ENCODE measurements around the gene CCDC186.

The CCDC186 gene

DNA sequence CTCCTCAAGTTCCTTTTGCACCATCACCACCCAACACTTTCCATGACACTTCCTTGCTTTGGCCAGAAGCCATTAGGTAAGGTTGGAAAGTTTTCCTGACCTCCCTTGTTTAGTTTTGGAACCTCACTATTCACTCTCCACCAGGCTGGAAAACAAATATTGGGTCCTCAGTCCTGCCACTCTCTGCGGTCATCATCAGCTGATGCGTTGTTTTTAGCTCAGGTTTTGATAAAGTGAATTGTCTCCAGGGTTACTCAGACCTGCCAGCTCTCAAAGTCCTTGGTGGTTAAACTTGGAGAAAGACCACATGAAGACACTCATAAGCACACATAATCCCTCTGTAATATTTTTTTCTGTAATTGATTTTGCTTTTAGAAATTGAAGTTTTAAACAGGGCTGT is 55.5 kb downstream of the CCDC186 start:
- Histone ChIP-seq H3K4me1 (no peaks in the 10 kb centered on the region), H3K27me3 (peaks cover 17% of the 10 kb centered on the region; the same call in 1 of the 2 replicates), H3K9me3 (no peaks in the 10 kb centered on the region), H3K36me3 (no peaks in the 10 kb centered on the region), H3K4me3 (ENCODE audit: low read depth, low read length) (no peak overlapping the region)
- DNase-seq: no peak
- TF ChIP-seq CTCF (IDR thresholded peaks at IDR 0.05; ENCODE audit: low read depth, low read length): no peak

DNA sequence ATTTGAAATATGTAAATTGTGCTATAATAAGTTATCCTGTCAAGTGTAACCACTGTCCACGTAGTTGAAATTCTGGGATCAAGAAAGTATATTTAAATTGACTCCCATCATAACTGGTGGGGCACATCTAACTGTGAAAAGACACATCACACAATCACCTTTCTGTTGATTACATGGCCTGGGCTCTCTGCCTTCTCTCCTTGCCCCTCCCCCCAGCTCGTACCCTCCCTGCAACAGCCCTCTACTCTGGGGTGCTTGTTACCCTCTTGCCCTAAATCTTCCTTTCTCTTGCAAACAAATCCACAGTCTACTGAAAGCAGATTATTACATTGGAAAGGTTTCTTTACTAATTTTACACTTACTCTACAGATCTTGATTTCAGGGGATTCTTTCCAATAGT is 56.3 kb downstream of the CCDC186 start:
- TF ChIP-seq CTCF (IDR thresholded peaks at IDR 0.05; ENCODE audit: low read depth, low read length): no peak

DNA sequence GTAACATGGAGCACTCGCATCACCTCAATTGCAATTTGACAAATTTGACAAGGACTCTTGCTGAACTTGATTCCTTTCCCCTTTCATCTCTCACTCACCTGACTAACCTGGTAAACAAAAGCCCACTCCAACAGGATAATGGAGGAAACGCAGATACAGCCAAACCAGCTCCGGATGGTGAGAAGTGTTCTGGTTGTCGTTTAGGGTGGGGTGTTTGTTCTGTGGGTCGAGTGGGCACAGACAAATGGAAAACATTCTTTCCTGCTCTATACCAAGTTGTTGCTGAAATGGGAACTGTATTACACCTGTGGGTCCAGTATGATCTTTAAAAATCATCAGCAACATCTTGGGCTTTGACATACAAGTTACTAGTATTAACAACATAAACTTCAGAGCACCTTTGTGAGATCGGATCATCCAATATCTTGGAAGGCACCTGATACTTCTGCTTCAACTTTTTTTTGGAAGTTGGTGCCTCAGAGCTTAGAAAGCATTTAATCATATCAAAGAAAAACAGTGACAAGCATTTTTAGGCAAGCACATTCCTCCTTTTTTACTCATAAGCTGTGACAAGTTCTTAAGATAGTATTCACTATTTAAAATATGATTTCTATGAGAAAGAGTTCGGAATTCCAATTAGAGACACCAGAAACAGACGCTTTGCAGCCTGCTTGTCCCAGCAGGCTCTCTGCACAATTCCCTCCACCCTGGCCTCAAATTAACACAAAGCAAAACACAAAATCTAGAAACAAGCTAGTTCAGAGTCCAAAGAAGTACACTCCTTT is 58.1 kb downstream of the CCDC186 start:
- Histone ChIP-seq H3K36me3 (no peaks in the 10 kb centered on the region), H3K4me3 (ENCODE audit: low read depth, low read length) (no peak overlapping the region), H3K27me3 (peaks cover 17% of the 10 kb centered on the region; the same call in 1 of the 2 replicates), H3K4me1 (no peaks in the 10 kb centered on the region), H3K9me3 (no peaks in the 10 kb centered on the region)
- no peak for DNase-seq
- TF ChIP-seq CTCF (IDR thresholded peaks at IDR 0.05; ENCODE audit: low read depth, low read length): no peak

More for the DNA sequence above, 56.3 kb downstream of the CCDC186 start:
- H3K9me3 ChIP-seq: no peaks in the 10 kb centered on the region
- DNase-seq: no peak
- H3K36me3 ChIP-seq: no peaks in the 10 kb centered on the region
- no peaks in the 10 kb centered on the region for H3K4me1 ChIP-seq
- H3K4me3 ChIP-seq (ENCODE audit: low read depth, low read length): no peak overlapping the region
- H3K27me3 ChIP-seq: peaks cover 17% of the 10 kb centered on the region; the same call in 1 of the 2 replicates

GRCh38 chr10:114110174-114110972 is 63.6 kb downstream of the CCDC186 start:
- H3K4me1 ChIP-seq: no peaks in the 10 kb centered on the region
- H3K36me3 ChIP-seq: no peaks in the 10 kb centered on the region
- TF ChIP-seq CTCF (IDR thresholded peaks at IDR 0.05; ENCODE audit: low read depth, low read length): peak; percentile 26; the same call in 1 of the 2 replicates
- no peak overlapping the region for H3K4me3 ChIP-seq (ENCODE audit: low read depth, low read length)
- H3K27me3 ChIP-seq: peaks cover 14% of the 10 kb centered on the region; the same call in 1 of the 2 replicates
- H3K9me3 ChIP-seq: no peaks in the 10 kb centered on the region
- no peak for DNase-seq

DNA sequence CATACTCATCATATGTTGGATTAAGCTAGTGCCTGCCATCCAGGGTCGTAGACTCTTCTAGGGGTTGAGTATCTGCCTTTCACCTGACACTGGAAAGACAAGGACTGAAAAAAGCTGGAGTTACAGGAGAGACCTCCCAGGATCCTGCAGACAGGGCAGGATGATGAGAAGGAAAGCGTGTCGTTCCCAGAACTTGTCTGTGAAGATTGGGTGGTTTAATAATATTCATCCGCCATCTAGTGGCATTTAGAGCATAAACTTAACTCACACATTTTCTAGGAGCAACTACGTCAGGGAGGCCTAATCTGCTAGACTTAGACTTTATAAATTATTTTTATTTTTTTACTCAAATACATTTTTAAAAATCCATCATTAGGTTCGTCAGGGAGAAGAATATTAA is 70.7 kb downstream of the CCDC186 start:
- TF ChIP-seq CTCF (IDR thresholded peaks at IDR 0.05; ENCODE audit: low read depth, low read length): peak; percentile 52
- H3K27me3 ChIP-seq: peaks cover 17% of the 10 kb centered on the region
- no peaks in the 10 kb centered on the region for H3K4me1 ChIP-seq
- peak; percentile 15 for DNase-seq
- H3K9me3 ChIP-seq: no peaks in the 10 kb centered on the region
- no peaks in the 10 kb centered on the region for H3K36me3 ChIP-seq
- no peak overlapping the region for H3K4me3 ChIP-seq (ENCODE audit: low read depth, low read length)

All from BE2C (cell line).